H1 (cell line): ENCODE measurements around the gene CHRNA1. TPM values are rescaled to one million over a fixed set of nuclear protein-coding genes. Genes with fewer than 3 reads are reported as not detected.
A peak's percentile ranks its signal among the peaks of the same experiment; 100 is the strongest.

Experiments
- CTCF ChIA-PET: fragments of 300-600 bp; sonication (Branson Sonifier 250); formaldehyde crosslinking; loops from one replicate; lab custom pipeline; 2021; ENCODE audit not compliant: partially characterized antibody; lab: Charles Lee
- POLR2A ChIA-PET: fragments of 300-600 bp; sonication (Branson Sonifier 250); formaldehyde crosslinking; loops from one replicate; lab custom pipeline; 2021; ENCODE audit warnings: inconsistent platforms; ENCODE audit not compliant: partially characterized antibody; lab: Charles Lee
- DNase-seq, 2 experiments: peaks; one replicate each; pipeline versions ENCODE4 v3.0.0 to v3.0.0-alpha.2; 2010 to 2022; ENCODE audit warnings: low spot score in 2 of 2, low read depth in 1 of 2, mixed read lengths in 1 of 2
- FAIRE-seq: peaks from 2 replicates; lab custom pipeline; 2011; peaks lifted over from hg19 to GRCh38; lab: Jason Lieb, UNC
- H2AFZ ChIP-seq: 2 replicates; pipeline ENCODE4 v1.8.1; 2012; ENCODE audit warnings: low read length, inconsistent platforms
- H2AK5ac ChIP-seq: 2 replicates; pipeline ENCODE4 v1.6.1; 2013; ENCODE audit warnings: low read depth, low read length
- H2BK120ac ChIP-seq: replicated peaks from 2 replicates; pipeline ENCODE3; 2013; ENCODE audit warnings: low read depth, low read length, inconsistent platforms
- H2BK12ac ChIP-seq: 2 replicates; pipeline ENCODE4 v1.6.1; 2013; ENCODE audit warnings: low read depth, low read length
- H2BK15ac ChIP-seq: 2 replicates; pipeline ENCODE4 v1.6.1; 2013; ENCODE audit warnings: low read length
- H2BK20ac ChIP-seq: 2 replicates; pipeline ENCODE4 v1.6.1; 2013; ENCODE audit warnings: low read length
- H2BK5ac ChIP-seq: 2 replicates; pipeline ENCODE4 v1.6.1; 2013; ENCODE audit warnings: low read depth, low read length
- H3K14ac ChIP-seq: 2 replicates; pipeline ENCODE4 v1.6.1; 2013; ENCODE audit warnings: inconsistent platforms; ENCODE audit not compliant: insufficient read length
- H3K18ac ChIP-seq: 2 replicates; pipeline ENCODE4 v1.6.1; 2013; ENCODE audit warnings: low read length; ENCODE audit errors: extremely low read depth
- H3K23ac ChIP-seq: 2 replicates; pipeline ENCODE4 v1.6.1; 2013; ENCODE audit warnings: inconsistent platforms; ENCODE audit not compliant: insufficient read length
- H3K23me2 ChIP-seq: 2 replicates; pipeline ENCODE4 v1.6.1; 2013; ENCODE audit warnings: low read depth, low read length
- H3K27ac ChIP-seq: 2 replicates; pipeline ENCODE4 v1.6.1; 2011; ENCODE audit warnings: low read depth, low read length, inconsistent platforms
- H3K27me3 ChIP-seq, 4 experiments: replicated peaks in 1 of 4; 1 replicate in 1 of 4; 2 replicates in 3 of 4; pipeline versions ENCODE4 v1.6.1 to v1.8.1; 2011 to 2013; ENCODE audit warnings: low read length in 3 of 4, mild to moderate bottlenecking in 3 of 4, inconsistent platforms in 2 of 4, mixed read lengths in 2 of 4, moderate library complexity in 1 of 4; ENCODE audit not compliant: control insufficient read depth in 3 of 4, insufficient read depth in 3 of 4; ENCODE audit errors: extremely low read depth in 1 of 4
- H3K36me3 ChIP-seq, 4 experiments: 2 replicates each; pipeline versions ENCODE4 v1.6.1 to v1.8.1; 2011 to 2013; ENCODE audit warnings: mild to moderate bottlenecking in 4 of 4, low read length in 3 of 4, moderate library complexity in 2 of 4, control low read depth in 1 of 4, inconsistent platforms in 1 of 4; ENCODE audit not compliant: insufficient read depth in 4 of 4, control insufficient read depth in 2 of 4
- H3K4ac ChIP-seq: replicated peaks from 2 replicates; pipeline ENCODE3; 2013; ENCODE audit warnings: low read length, low read depth, mixed read lengths, inconsistent platforms; ENCODE audit not compliant: insufficient read length
- H3K4me1 ChIP-seq, 4 experiments: replicated peaks in 1 of 4; 1 replicate in 1 of 4; 2 replicates in 3 of 4; pipeline versions ENCODE4 v1.6.1 to v1.8.1; 2011 to 2013; ENCODE audit warnings: low read length in 3 of 4, inconsistent platforms in 2 of 4, mixed read lengths in 1 of 4; ENCODE audit not compliant: insufficient read depth in 4 of 4, control insufficient read depth in 3 of 4
- H3K4me2 ChIP-seq, 2 experiments: 2 replicates each; pipeline versions ENCODE4 v1.6.1 to v1.8.1; 2011 to 2013; ENCODE audit warnings: low read depth in 2 of 2, low read length in 2 of 2, control low read depth in 1 of 2, inconsistent platforms in 1 of 2, mild to moderate bottlenecking in 1 of 2; ENCODE audit not compliant: insufficient read depth in 1 of 2
- H3K4me3 ChIP-seq, 4 experiments: fragments of 200-600, 300-600 bp in 1 of 4; sonication (generic), shearing (Covaris generic), sonication (Bioruptor Twin) in 1 of 4; 2 replicates each; pipeline versions ENCODE4 v1.5.1 to v1.8.1; 2011 to 2016; ENCODE audit warnings: low read length in 4 of 4, low read depth in 3 of 4, control low read depth in 2 of 4, inconsistent platforms in 2 of 4, mild to moderate bottlenecking in 2 of 4, mixed read lengths in 1 of 4, moderate library complexity in 1 of 4; ENCODE audit not compliant: insufficient read depth in 2 of 4; ENCODE audit errors: extremely low read depth in 1 of 4
- H3K56ac ChIP-seq: replicated peaks from 2 replicates; pipeline ENCODE3; 2013; ENCODE audit warnings: low read depth, mild to moderate bottlenecking, mixed read lengths, low read length, inconsistent platforms; ENCODE audit not compliant: insufficient read length
- H3K79me1 ChIP-seq: 2 replicates; pipeline ENCODE4 v1.6.1; 2013; ENCODE audit warnings: low read depth, low read length, control low read depth
- H3K79me2 ChIP-seq, 2 experiments: 2 replicates each; pipeline versions ENCODE4 v1.6.1 to v1.8.1; 2012 to 2013; ENCODE audit warnings: low read length in 2 of 2, mild to moderate bottlenecking in 2 of 2, inconsistent platforms in 1 of 2; ENCODE audit not compliant: insufficient read depth in 2 of 2, control insufficient read depth in 1 of 2
- H3K9ac ChIP-seq, 4 experiments: replicated peaks in 1 of 4; 1 replicate in 1 of 4; 2 replicates in 3 of 4; pipeline versions ENCODE4 v1.6.1 to v1.8.1; 2011 to 2013; ENCODE audit warnings: low read depth in 3 of 4, low read length in 3 of 4, control low read depth in 2 of 4, mild to moderate bottlenecking in 2 of 4, moderate library complexity in 2 of 4, inconsistent platforms in 1 of 4; ENCODE audit errors: extremely low read depth in 1 of 4
- H3K9me3 ChIP-seq, 2 experiments: 2 replicates each; pipeline versions ENCODE4 v1.6.1 to v1.8.1; 2012 to 2013; ENCODE audit warnings: mild to moderate bottlenecking in 2 of 2, moderate library complexity in 2 of 2, control low read depth in 1 of 2, inconsistent platforms in 1 of 2, low read depth in 1 of 2, low read length in 1 of 2, mixed read lengths in 1 of 2; ENCODE audit not compliant: insufficient read depth in 2 of 2
- H4K20me1 ChIP-seq, 2 experiments: replicated peaks in 1 of 2; 2 replicates each; pipeline versions ENCODE3 to v1.8.1; 2011 to 2013; ENCODE audit warnings: inconsistent platforms in 2 of 2, low read length in 2 of 2, mild to moderate bottlenecking in 1 of 2; ENCODE audit not compliant: insufficient read depth in 2 of 2, control insufficient read depth in 1 of 2
- H4K5ac ChIP-seq: 2 replicates; pipeline ENCODE4 v1.6.1; 2013; ENCODE audit warnings: low read length, low read depth, mixed read lengths, inconsistent platforms; ENCODE audit not compliant: insufficient read length
- H4K8ac ChIP-seq: 2 replicates; pipeline ENCODE4 v1.8.0; 2013; ENCODE audit warnings: mild to moderate bottlenecking, moderate library complexity, low read length, inconsistent platforms; ENCODE audit not compliant: insufficient read depth; ENCODE audit errors: extremely low read depth
- H4K91ac ChIP-seq: replicated peaks from 2 replicates; pipeline ENCODE3; 2013; ENCODE audit warnings: low read length, mixed read lengths, inconsistent platforms; ENCODE audit not compliant: insufficient read length
- CBX8 ChIP-seq: fragments of 300-800, 300-1000 bp; sonication (generic); IDR thresholded peaks from 2 replicates; pipeline ENCODE4 v1.7.1; 2016; ENCODE audit warnings: low read depth, low read length, borderline replicate concordance
- CREB1 ChIP-seq: IDR thresholded peaks from 2 replicates; pipeline ENCODE4 v1.6.1; 2012; ENCODE audit warnings: inconsistent platforms
- HDAC6 ChIP-seq: IDR thresholded peaks from one replicate; pipeline ENCODE4 v1.7.1; 2012; ENCODE audit warnings: low read depth, mild to moderate bottlenecking, inconsistent platforms, low read length, moderate library complexity
- JUND ChIP-seq: IDR thresholded peaks from 2 replicates; pipeline ENCODE4 v1.6.1; 2011; ENCODE audit warnings: mild to moderate bottlenecking, improper control_type of control experiment, low read length
- KDM1A ChIP-seq: fragments of 200-600, 300-600 bp; sonication (generic); IDR thresholded peaks from 2 replicates; pipeline ENCODE4 v1.7.1; 2016; ENCODE audit warnings: mild to moderate bottlenecking, low read length, borderline replicate concordance
- KDM4A ChIP-seq: IDR thresholded peaks from one replicate; pipeline ENCODE4 v1.7.1; 2012; ENCODE audit warnings: low read depth, mild to moderate bottlenecking, moderate library complexity, low read length, inconsistent platforms; ENCODE audit not compliant: severe bottlenecking
- NANOG ChIP-seq: IDR thresholded peaks from 2 replicates; pipeline ENCODE4 v1.6.1; 2011; ENCODE audit warnings: low read length, low read depth, mild to moderate bottlenecking, inconsistent platforms; ENCODE audit not compliant: insufficient read depth, poor library complexity, severe bottlenecking
- RBBP5 ChIP-seq: IDR thresholded peaks from 2 replicates; pipeline ENCODE4 v1.7.1; 2012; ENCODE audit warnings: low read depth, mild to moderate bottlenecking, inconsistent platforms, low read length, moderate library complexity, borderline replicate concordance
- RFX5 ChIP-seq: IDR thresholded peaks from 2 replicates; pipeline ENCODE4 v1.6.1; 2011; ENCODE audit warnings: low read depth, low read length, improper control_type of control experiment, borderline replicate concordance
- SP4 ChIP-seq: IDR thresholded peaks from 2 replicates; pipeline ENCODE4 v1.6.1; 2012; ENCODE audit warnings: low read length, inconsistent platforms
- TAF1 ChIP-seq: IDR thresholded peaks from 2 replicates; pipeline ENCODE4 v1.6.1; 2011; ENCODE audit warnings: mild to moderate bottlenecking, low read depth, low read length
- TEAD4 ChIP-seq: IDR thresholded peaks from 2 replicates; pipeline ENCODE4 v1.6.1; 2012; ENCODE audit warnings: low read depth, low read length, inconsistent platforms, mixed read lengths
- YY1 ChIP-seq: IDR thresholded peaks from 2 replicates; pipeline ENCODE4 v1.6.1; 2011; ENCODE audit warnings: low read depth, mild to moderate bottlenecking, low read length
- WGBS, 2 experiments: shearing (Covaris generic) in 1 of 2; methylation state at CpG; one replicate each; pipeline versions ENCODE4 v1.1.6 to v1.1.7; 2013 to 2015; ENCODE audit warnings: low lambda C conversion rate in 2 of 2, mixed read lengths in 2 of 2, inconsistent platforms in 1 of 2, low coverage in 1 of 2, missing lambda C conversion rate in 1 of 2; ENCODE audit not compliant: insufficient replicate concordance in 2 of 2, insufficient coverage in 1 of 2, insufficient read length in 1 of 2; ENCODE audit errors: extremely low coverage in 1 of 2, missing lambda C conversion rate in 1 of 2; 5-methylcytosine and 5-hydroxymethylcytosine counted together
- polyA plus RNA-seq, 7 experiments: library from polyadenylated mRNA; depleted of rRNA in 3 of 7; stranded (reverse) in 5 of 7; unstranded in 2 of 7; fragments of >200 nt in 5 of 7; fragments of 200-250 nt in 2 of 7; gene quantifications; 1 replicate in 5 of 7; 2 replicates in 1 of 7; 4 replicates in 1 of 7; pipeline versions ENCODE4 v1.2.1 to v1.2.3, GENCODE V29; 2011 to 2013; ENCODE audit warnings: missing spikeins in 2 of 7, mixed read lengths in 2 of 7
- total RNA-seq: library from RNA; stranded (reverse); fragmentation: NEBNext Ultra II Directional; extraction: Animal tissue kit (Norgen Biotek cat#: 25700); gene quantifications from 2 replicates; pipeline ENCODE4 v1.2.1, GENCODE V29; 2021

The CHRNA1 gene
- total and polyA plus RNA-seq, 2 of the 8 experiments (the other 6 are each of a cell fraction or from before 2014, with no cell fraction given): 0.11 to 0.15 TPM

- ChIA-PET CTCF (interaction anchor here (0.7 to 12.2 kb wide), 8 partner anchors 7 to 406 kb away, joined by 3 to 249 read pairs (median 46); partner anchors contain the start of genes CHN1 and CHRNA1), POLR2A (interaction anchor here (1.0 to 5.4 kb wide), 2 partner anchors 10 to 14 kb away, joined by 3 to 50 read pairs; no protein-coding TSS in a partner anchor)
- Histone ChIP-seq H3K4ac (no peak overlapping the region), H3K23me2 (no peaks in the 10 kb centered on the region), H3K4me1 (peaks cover 0 to 15% (median 4%) of the 10 kb centered on the region in 4 experiments), H2BK120ac (no peak overlapping the region), H3K79me1 (no peaks in the 10 kb centered on the region), H2BK12ac (peak overlapping the region; percentile 89), H3K9me3 (no peaks in the 10 kb centered on the region), H3K14ac (no peak overlapping the region), H3K18ac (peak overlapping the region; percentile 80), H4K5ac (no peak overlapping the region), H3K56ac (no peak overlapping the region), H3K4me2 (no peak overlapping the region), H4K91ac (peak overlapping the region; percentile 86), H4K8ac (no peak overlapping the region), H2BK20ac (peak overlapping the region; percentile 95), H2BK15ac (peak overlapping the region; percentile 85; the same call in 1 of the 2 replicates), H3K27ac (no peak overlapping the region), H3K79me2 (no peaks in the 10 kb centered on the region), H2AK5ac (peak overlapping the region; percentile 24; the same call in 1 of the 2 replicates), H2AFZ (no peak overlapping the region), H3K36me3 (no peaks in the 10 kb centered on the region), H4K20me1 (no peaks in the 10 kb centered on the region), H3K27me3 (no peaks in the 10 kb centered on the region), H3K23ac (no peak overlapping the region), H2BK5ac (peak overlapping the region; percentile 67; the same call in 1 of the 2 replicates), H3K4me3 (no peak overlapping the region), H3K9ac (no peak overlapping the region)
- FAIRE-seq (no peak), DNase-seq (no peak)
- 90% methylated on average over 13 of the region's 13 CpGs; no CpG with 5 or more reads in 1 of the 2 experiments for WGBS, 2 experiments
- TF ChIP-seq RFX5 (no peak), TEAD4 (no peak), RBBP5 (no peak), SP4 (no peak), HDAC6 (no peak), CREB1 (no peak), KDM4A (no peak), JUND (no peak), TAF1 (no peak), NANOG (no peak), KDM1A (no peak), CBX8 (no peak), YY1 (no peak)
These were observed 14.1 kb upstream of the CHRNA1 start for GRCh38 chr2:174778085-174778981.
